Coronary artery (tissue), 2 donors: Measurements from ENCODE around the gene SLC15A2.

ENCODE experiments used
- DNase-seq: peaks from one replicate; pipeline ENCODE4 v3.0.0-alpha.2; 2017; ENCODE audit warnings: low spot score
- H3K27ac ChIP-seq, 2 donors: fragments of 200-600 bp; sonication (generic); one replicate each; pipeline ENCODE4 v1.5.1; 2016 to 2019
- H3K4me3 ChIP-seq: fragments of 200-600 bp; sonication (generic); 2 replicates; pipeline ENCODE4 v1.5.1; 2016; ENCODE audit warnings: mild to moderate bottlenecking, moderate library complexity
- CTCF ChIP-seq: fragments of 200-600 bp; sonication (generic); IDR thresholded peaks from one replicate; pipeline ENCODE4 v1.5.1; 2019; ENCODE audit warnings: antibody characterized with exemption

The SLC15A2 gene

GRCh38 chr3:121895736-121896135, 1.5 kb downstream of the SLC15A2 start:
- Histone ChIP-seq H3K27ac (no peak overlapping the region), H3K4me3 (no peak overlapping the region)
- no peak for DNase-seq
- TF ChIP-seq CTCF, result no peak

GRCh38 chr3:121896823-121897222, 2.6 kb downstream of the SLC15A2 start:
- H3K27ac ChIP-seq, result no peak overlapping the region
- no peak for DNase-seq
- no peak for TF ChIP-seq CTCF
- no peak overlapping the region for H3K4me3 ChIP-seq

- Histone ChIP-seq H3K4me3 (no peak overlapping the region), H3K27ac (no peak overlapping the region)
- no peak for DNase-seq
- no peak for TF ChIP-seq CTCF
Observed at GRCh38 chr3:121897296-121897695, 3.1 kb downstream of the SLC15A2 start.

- no peak for DNase-seq
- H3K27ac ChIP-seq, result peak overlapping the region in 1 of 2 donors; percentile 5
- TF ChIP-seq CTCF, result no peak
- H3K4me3 ChIP-seq, result no peak overlapping the region
Observed at GRCh38 chr3:121913305-121913990, 19.2 kb downstream of the SLC15A2 start.

- no peak for TF ChIP-seq CTCF
- Histone ChIP-seq H3K27ac (no peak overlapping the region), H3K4me3 (no peak overlapping the region)
- DNase-seq, result no peak
Observed at GRCh38 chr3:121914081-121914998, 20.1 kb downstream of the SLC15A2 start.

- Histone ChIP-seq H3K27ac (no peak overlapping the region), H3K4me3 (no peak overlapping the region)
- DNase-seq, result no peak
- no peak for TF ChIP-seq CTCF
Observed at GRCh38 chr3:121916189-121916588, 22.0 kb downstream of the SLC15A2 start.
